Left kidney (tissue), 2 donors: ENCODE results near the gene AEBP2. TPM values are rescaled to one million over a fixed set of nuclear protein-coding genes. Genes with fewer than 3 reads are reported as not detected.
"Not testable (repeated sequence)": the region's sequence is repeated elsewhere in the genome, so short reads cannot be mapped to it uniquely, and the experiment has no call there.

Source experiments
- DNase-seq: peaks from one replicate; pipeline ENCODE4 v3.0.0-alpha.2; 2013
- polyA plus RNA-seq: library from polyadenylated mRNA; unstranded; fragments of 120-200 nt; gene quantifications from one replicate; pipeline ENCODE4 v1.2.1, GENCODE V29; 2013; ENCODE audit not compliant: insufficient read length

Gene AEBP2
- polyA plus RNA-seq, 1 donor: 64.5 TPM

GRCh38 chr12:19552441-19553097 lies 113.3 kb downstream of the AEBP2 start:
- DNase-seq: not testable (repeated sequence)

- no peak for DNase-seq
Observed at GRCh38 chr12:19553175-19553574, 113.9 kb downstream of the AEBP2 start.

- no peak for DNase-seq
Observed at GRCh38 chr12:19561411-19561961, 122.2 kb downstream of the AEBP2 start.
